GM19239 (cell line): ENCODE measurements around the gene BSN.

ENCODE experiments used
- DNase-seq: peaks from one replicate; pipeline ENCODE4 v3.0.0; 2011; ENCODE audit warnings: low spot score; ENCODE audit not compliant: insufficient read length
- FAIRE-seq: peaks from 2 replicates; lab custom pipeline; 2011; peaks lifted over from hg19 to GRCh38; lab: Jason Lieb, UNC

The BSN gene

GRCh38 chr3:49623071-49623470 is 68.8 kb downstream of the BSN start:
- FAIRE-seq (no peak), DNase-seq (no peak)

DNA sequence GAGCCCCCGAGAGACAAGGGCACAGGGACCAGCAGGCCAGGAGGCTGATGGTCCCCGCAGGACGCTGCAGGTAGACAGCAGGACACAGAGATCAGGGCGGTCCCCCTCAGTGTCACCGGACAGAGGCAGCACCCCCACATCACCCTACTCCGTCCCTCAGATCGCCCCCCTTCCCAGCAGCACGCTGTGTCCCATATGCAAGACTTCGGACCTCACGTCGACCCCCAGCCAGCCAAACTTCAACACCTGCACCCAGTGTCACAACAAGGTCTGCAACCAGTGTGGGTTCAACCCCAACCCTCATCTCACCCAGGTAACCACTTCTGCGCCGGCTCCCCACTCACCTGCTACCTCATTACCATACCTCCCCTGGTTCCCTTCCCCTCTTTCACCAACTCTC is 70.8 kb downstream of the BSN start:
- no peak for DNase-seq
- no peak for FAIRE-seq

DNA sequence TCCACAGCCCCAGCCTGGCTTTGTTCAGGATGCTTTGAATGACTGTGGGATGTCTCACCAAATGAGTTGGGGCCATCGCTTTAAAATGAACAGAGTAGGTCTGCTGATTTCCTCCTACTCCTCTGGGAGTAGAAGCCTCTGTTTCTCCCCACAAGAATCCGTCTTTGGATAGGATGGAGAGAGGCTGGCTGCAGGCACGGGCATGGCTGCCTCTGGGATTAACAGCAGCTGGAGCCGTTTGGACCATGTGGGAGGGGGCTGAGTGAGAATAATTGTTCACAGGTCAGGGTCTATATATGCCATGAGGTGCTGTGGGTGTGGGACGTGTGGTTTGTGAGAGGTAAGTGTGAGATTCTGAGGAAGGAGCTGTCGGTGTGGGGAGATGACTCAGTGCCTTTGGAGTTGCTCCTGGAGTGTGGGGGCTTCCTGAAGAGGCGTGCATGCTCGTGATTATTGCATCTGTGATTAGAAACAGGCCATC is 71.9 kb downstream of the BSN start:
- no peak for FAIRE-seq

GRCh38 chr3:49626796-49627195 is 72.5 kb downstream of the BSN start:
- DNase-seq (no peak), FAIRE-seq (no peak)

More for the DNA sequence above, 71.9 kb downstream of the BSN start:
- DNase-seq, result no peak

DNA sequence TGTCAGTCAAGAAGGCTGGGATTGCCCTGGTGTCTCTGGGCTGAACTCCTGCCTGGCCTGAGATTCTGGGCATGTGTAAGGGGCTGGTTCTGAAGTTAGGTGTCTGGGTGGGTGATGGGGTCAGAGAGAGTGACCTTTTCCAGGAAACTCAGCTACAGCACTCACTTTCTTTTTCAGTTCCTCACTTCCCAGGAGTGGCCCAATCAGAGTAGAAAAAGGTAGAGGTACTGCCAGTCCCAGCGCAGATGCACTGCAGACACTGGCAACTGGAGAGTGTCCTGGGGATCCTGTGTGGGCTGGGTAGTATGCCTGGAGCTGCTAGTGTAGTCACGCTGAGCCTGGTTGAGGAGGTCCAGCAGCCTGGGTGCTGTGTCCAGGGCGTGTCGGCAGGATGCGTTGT is 73.4 kb downstream of the BSN start:
- FAIRE-seq (no peak), DNase-seq (no peak)

DNA sequence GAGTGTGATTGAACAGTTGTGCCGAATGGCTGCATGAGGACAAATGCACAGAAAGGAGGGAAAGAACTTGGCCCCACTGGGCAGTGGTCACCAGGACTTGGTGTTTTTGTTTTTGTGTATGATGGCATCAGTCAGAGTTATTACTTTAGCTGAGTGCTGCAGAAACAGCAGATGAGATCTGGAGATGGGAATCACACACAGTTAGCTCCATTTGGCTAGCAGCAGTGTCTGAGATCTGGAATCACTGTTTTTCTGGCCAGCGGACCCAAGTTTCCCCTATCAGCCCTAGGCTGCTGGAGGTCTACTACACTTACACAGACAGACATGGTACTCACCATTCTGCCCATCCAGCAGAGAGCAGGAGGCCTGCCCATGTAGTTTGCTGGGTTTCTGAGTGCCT is 74.0 kb downstream of the BSN start:
- DNase-seq (no peak), FAIRE-seq (no peak)

DNA sequence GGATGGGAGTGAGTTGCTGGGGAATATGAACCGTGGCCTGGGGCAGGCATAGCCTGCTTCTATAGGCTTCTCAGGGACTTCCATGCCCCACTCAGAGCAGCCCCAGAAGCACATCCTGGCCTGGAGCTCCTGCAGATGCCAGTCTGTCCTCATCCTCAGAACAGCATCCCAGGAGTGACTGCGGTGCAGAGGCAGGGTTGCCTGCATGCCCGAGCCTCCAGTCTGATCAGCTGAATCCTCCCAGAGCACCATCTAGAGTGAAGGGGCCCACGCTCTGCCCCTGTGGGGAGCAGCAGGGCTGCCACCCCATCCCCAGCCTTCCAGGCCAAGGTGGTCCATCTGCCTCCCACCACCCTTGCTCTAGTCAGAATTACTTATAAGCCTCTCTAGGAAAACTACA is 75.2 kb downstream of the BSN start:
- DNase-seq, result no peak
- FAIRE-seq, result no peak

DNA sequence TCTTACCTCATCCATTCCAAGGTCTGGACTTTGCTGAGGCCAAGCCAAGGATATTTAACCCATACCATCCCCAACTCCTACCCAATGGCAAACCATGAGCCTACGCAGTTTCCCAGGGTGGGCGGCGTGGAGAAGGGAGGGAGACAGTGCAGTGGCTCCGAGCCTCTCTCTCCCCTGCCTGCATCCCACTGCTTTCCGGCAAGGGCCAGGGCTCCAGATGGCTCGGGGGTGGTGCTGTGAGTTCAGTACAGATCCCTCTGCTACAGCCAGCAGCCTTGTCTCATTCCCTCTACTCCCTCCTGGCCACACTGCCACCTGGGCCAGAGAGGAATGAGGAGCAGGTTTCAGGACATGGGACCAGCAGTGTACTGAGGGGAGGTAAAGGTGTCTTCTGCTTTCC is 75.6 kb downstream of the BSN start:
- FAIRE-seq, result no peak
- DNase-seq, result no peak

- DNase-seq (no peak), FAIRE-seq (no peak)
Observed at GRCh38 chr3:49630784-49631183, 76.5 kb downstream of the BSN start.

DNA sequence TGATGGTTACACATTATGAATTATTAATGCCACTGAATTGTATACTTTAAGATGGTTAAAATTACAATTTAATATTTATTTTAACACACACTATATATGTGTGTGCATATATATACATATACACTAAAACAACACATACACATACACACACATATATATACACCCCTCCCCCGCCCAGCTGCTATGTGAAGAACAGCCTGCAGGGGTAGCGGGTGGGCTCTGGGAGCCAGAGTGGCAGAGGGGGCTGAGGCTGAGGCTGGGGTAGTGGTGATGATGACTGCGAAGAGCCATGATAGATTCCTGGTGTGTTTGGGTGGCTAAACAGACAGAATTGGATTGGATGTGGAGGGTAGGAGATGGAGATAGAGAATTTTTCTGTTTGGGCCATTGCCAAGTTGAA is 80.5 kb downstream of the BSN start:
- DNase-seq, result no peak
- no peak for FAIRE-seq

GRCh38 chr3:49636883-49637609 is 82.8 kb downstream of the BSN start:
- DNase-seq (no peak), FAIRE-seq (no peak)

GRCh38 chr3:49638445-49638844 is 84.2 kb downstream of the BSN start:
- DNase-seq, result no peak
- no peak for FAIRE-seq

DNA sequence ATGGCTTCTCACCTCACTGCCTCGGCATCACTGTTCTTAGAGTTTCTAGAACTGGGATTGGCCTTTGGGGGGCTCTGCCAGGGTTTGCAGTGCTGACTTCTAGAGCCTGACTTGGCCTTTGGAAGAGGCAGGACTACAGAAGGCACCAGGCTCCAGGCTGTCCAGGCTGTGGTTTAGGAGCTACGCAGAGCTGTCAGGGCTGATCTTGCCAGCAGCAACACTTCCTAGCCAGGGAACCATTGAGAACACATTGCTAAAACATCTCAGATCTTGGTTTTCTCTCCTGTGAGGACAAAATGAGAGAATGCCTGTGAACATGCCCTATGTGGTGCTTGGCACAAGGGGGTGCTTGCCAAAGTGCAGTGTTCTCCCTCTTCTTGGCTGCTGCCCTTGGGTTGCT is 85.3 kb downstream of the BSN start:
- FAIRE-seq, result no peak
- no peak for DNase-seq

DNA sequence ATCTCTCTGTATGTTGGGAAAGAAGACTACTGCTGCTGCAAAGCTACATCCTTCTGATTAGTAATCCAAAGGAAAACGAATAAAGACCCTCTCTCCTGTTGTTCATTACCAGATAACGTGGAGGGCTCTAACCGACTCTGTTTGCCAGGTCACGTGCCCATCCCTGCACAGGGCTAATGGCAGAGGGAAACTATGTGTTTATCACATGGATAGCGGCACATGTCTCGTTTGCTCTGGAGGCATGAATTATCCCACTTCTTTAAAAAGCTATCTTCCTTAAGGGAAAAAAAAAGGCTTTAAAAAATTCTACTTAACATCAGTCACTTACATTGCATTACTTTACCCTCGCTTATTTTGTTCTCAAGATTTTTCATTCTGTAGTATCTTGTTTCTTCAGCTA is 87.0 kb downstream of the BSN start:
- no peak for FAIRE-seq

DNA sequence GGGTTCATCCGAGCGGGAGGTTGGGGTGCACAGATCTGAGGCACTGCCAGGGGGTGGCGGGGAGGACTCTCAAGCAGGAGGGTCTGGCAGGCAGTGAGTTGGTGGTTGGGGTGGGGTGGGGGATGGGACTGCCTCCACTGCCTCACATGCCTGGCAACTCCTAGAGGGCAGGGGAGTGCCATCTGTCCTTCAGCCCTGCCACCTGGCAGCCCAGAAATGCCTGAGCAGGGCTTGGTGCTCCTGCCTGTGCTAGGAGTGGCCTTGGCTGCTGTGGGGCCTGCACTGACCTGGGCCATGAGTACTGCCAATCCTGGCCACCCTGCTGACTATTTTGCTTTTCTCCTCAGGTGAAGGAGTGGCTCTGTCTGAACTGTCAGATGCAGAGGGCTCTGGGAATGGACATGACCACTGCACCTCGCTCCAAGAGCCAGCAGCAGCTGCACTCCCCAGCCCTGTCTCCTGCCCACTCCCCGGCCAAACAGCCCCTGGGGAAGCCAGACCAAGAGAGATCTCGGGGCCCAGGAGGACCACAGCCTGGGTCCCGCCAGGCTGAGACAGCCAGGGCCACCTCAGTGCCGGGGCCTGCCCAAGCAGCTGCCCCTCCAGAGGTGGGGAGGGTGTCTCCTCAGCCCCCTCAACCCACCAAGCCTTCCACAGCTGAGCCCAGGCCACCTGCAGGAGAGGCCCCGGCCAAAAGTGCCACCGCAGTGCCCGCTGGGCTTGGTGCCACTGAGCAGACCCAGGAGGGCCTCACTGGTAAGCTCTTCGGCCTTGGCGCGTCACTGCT is 87.8 kb downstream of the BSN start:
- DNase-seq (no peak), FAIRE-seq (no peak)

More for the DNA sequence above, 87.0 kb downstream of the BSN start:
- no peak for DNase-seq

GRCh38 chr3:49642708-49643145 is 88.5 kb downstream of the BSN start:
- DNase-seq, result no peak
- FAIRE-seq, result no peak

DNA sequence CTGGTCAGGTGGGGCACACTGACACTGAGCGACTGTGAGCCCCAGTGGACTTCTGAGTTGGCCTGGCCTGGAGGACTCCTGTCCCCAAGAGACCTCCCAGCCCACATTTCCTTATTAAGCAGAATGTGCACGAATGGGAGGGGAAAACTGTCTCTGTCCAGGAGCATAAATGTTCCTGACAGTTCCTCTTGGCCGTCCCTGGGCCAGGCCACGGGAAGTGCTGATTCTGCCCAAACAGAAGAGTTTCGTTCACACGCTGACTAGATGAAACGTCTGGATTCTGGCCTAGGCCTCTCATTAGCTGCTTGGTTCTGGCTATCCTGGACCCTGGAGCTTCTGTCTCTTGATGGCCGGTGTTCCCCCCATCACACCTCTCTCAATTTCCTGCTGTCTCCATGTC is 90.4 kb downstream of the BSN start:
- DNase-seq (no peak), FAIRE-seq (no peak)

DNA sequence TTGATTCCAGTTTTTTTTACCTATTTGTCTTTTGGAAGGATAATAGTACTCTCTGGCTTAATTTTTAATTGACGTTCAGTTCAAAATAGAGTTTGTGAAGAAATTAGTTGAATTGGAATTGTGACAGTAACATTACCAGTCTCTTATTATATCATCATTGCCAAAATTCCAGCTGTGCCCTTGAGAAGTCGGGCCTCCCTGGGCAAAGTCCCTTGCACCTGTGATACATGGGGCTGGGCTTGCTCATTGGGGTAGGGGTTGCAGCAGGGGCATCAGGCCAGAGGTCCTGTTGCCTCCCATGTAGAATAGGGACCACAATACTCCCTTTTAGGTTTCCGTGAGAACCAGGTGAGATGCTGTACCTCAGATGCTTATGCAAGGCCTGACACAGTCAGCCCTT is 92.0 kb downstream of the BSN start:
- DNase-seq, result no peak
- FAIRE-seq, result no peak

GRCh38 chr3:49647741-49648140 is 93.5 kb downstream of the BSN start:
- DNase-seq (no peak), FAIRE-seq (no peak)

GRCh38 chr3:49648354-49649019 is 94.2 kb downstream of the BSN start:
- FAIRE-seq, result no peak

DNA sequence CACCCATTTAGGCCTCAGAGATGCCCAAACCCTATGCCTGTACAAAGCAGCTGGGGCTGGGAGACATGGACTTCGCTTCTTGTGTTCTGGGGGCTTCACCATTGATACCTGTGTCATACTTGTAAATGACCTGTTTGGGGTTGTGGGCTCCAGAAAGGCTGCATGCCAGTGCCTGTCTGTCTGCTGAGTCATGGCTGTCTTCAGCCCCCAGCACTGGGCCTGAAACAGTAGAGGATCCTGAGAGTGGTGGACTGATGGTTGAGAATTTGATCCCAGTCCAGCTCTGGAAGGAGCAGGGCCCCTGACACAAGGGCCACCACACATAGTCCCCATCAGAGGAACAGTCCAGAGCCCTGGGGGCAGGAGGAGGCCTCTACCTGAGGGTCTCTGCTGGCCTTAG is 95.3 kb downstream of the BSN start:
- DNase-seq, result no peak

More at GRCh38 chr3:49648354-49649019, 94.2 kb downstream of the BSN start:
- no peak for DNase-seq

More for the DNA sequence above, 95.3 kb downstream of the BSN start:
- FAIRE-seq, result no peak
